A549 (cell line): ENCODE results near the gene SPACDR.

Experiments used
- CEBPB ChIP-seq, 2 experiments: fragments of >200 bp in 1 of 2; sonication (Bioruptor Twin) in 1 of 2; formaldehyde crosslinking in 1 of 2; IDR thresholded peaks; 2 replicates each; pipeline ENCODE4 v1.6.1; 2012 to 2016
- EP300 ChIP-seq, 2 experiments: fragments of >200 bp; sonication (Bioruptor Twin); formaldehyde crosslinking; IDR thresholded peaks; 2 replicates in 1 of 2; 3 replicates in 1 of 2; pipeline ENCODE4 v1.6.1; 2016 to 2017
- POLR2A ChIP-seq: IDR thresholded peaks from 2 replicates; pipeline ENCODE4 v1.6.1; 2012; ENCODE audit warnings: mild to moderate bottlenecking, low read length
- ZSCAN20 ChIP-seq: fragments of 250-450 bp; sonication (Bioruptor Pico); IDR thresholded peaks from 2 replicates; pipeline ENCODE4 v1.8.0; 2022; ENCODE audit warnings: mild to moderate bottlenecking, moderate library complexity
- TF ChIP-seq, protein P1 (sequence below): fragments of >200 bp; sonication (Bioruptor Twin); formaldehyde crosslinking; IDR thresholded peaks from 3 replicates; pipeline ENCODE4 v1.6.1; 2016
- TF ChIP-seq, protein P2 (sequence below): fragments of 200-600 bp; sonication (generic); IDR thresholded peaks from 2 replicates; pipeline ENCODE4 v1.6.1; 2016; ENCODE audit warnings: antibody characterized with exemption, mild to moderate bottlenecking, moderate library complexity

DNA sequence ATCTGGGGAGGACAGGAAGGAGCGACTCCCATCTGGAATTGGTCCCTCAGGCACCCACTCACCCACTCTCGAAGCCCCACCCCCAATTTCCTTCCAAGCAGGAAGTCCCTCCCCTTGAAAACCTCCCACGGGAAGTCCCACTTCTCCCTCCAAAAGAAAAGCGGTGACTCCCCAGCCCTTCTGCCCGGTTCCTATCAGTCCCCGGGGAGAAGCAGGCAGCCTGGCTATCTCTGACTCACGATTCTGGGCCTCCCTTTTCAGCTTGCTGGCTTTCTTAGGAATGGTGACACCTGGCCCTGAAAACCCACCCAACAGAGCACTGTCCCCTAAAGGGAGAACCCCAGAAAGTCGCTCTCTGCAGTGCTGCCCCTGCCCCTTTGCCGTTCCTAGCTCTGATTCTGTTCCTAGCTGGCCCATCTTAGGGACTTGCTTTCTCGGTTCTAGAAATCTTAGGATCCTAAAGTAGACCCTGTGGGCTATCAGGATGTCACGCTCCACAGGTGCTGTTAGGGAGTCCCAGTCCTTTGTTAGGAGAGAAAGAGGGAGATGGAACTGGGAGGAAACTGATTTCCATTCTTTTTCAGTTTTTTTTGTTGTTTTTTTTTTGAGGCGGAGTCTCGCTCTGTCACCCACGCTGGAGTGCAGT lies 8.9 kb upstream of the SPACDR start:
- TF ChIP-seq, protein P1, sequence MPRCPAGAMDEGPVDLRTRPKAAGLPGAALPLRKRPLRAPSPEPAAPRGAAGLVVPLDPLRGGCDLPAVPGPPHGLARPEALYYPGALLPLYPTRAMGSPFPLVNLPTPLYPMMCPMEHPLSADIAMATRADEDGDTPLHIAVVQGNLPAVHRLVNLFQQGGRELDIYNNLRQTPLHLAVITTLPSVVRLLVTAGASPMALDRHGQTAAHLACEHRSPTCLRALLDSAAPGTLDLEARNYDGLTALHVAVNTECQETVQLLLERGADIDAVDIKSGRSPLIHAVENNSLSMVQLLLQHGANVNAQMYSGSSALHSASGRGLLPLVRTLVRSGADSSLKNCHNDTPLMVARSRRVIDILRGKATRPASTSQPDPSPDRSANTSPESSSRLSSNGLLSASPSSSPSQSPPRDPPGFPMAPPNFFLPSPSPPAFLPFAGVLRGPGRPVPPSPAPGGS: no peak
- TF ChIP-seq, protein P2, sequence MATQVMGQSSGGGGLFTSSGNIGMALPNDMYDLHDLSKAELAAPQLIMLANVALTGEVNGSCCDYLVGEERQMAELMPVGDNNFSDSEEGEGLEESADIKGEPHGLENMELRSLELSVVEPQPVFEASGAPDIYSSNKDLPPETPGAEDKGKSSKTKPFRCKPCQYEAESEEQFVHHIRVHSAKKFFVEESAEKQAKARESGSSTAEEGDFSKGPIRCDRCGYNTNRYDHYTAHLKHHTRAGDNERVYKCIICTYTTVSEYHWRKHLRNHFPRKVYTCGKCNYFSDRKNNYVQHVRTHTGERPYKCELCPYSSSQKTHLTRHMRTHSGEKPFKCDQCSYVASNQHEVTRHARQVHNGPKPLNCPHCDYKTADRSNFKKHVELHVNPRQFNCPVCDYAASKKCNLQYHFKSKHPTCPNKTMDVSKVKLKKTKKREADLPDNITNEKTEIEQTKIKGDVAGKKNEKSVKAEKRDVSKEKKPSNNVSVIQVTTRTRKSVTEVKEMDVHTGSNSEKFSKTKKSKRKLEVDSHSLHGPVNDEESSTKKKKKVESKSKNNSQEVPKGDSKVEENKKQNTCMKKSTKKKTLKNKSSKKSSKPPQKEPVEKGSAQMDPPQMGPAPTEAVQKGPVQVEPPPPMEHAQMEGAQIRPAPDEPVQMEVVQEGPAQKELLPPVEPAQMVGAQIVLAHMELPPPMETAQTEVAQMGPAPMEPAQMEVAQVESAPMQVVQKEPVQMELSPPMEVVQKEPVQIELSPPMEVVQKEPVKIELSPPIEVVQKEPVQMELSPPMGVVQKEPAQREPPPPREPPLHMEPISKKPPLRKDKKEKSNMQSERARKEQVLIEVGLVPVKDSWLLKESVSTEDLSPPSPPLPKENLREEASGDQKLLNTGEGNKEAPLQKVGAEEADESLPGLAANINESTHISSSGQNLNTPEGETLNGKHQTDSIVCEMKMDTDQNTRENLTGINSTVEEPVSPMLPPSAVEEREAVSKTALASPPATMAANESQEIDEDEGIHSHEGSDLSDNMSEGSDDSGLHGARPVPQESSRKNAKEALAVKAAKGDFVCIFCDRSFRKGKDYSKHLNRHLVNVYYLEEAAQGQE: no peak
- TF ChIP-seq EP300 (IDR thresholded peaks at IDR 0.05): no peak
- TF ChIP-seq POLR2A: no peak
- TF ChIP-seq ZSCAN20 (CRISPR knock-in tag): no peak
- TF ChIP-seq CEBPB (IDR thresholded peaks at IDR 0.05): no peak
